CD4-positive, alpha-beta T cell treated with Interleukin-4 for 4 hours (primary cell): ENCODE results near the gene COG5.
"Not testable (repeated sequence)": the region's sequence is repeated elsewhere in the genome, so short reads cannot be mapped to it uniquely, and the experiment has no call there.

Experiments used
- DNase-seq: peaks from one replicate; pipeline ENCODE4 v3.0.0-alpha.2; 2020

The COG5 gene

GRCh38 chr7:107579885-107580715, 16.4 kb upstream of the COG5 start, which contains the start of gene BCAP29:
TSS of gene BCAP29 (plus strand) at chr7:107580246. CDS start at chr7:107580773, 527 bp downstream.
- peak; percentile 49 for DNase-seq

DNA sequence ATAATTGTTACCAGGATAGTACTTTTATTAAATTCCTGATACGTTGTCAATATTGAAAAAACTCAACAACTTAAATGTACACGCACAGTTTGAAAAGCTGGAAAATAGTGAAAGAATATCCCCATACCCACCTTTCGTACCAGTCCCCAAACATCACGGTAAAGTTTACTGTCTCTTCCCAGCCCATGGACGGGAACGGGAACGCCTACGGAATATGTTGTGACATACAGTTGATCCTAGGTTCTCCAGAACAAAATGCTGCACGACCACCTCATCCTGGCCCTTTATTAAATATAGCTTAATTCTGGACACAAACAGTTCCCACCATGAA, 15.8 kb upstream of the COG5 start:
- no peak for DNase-seq

DNA sequence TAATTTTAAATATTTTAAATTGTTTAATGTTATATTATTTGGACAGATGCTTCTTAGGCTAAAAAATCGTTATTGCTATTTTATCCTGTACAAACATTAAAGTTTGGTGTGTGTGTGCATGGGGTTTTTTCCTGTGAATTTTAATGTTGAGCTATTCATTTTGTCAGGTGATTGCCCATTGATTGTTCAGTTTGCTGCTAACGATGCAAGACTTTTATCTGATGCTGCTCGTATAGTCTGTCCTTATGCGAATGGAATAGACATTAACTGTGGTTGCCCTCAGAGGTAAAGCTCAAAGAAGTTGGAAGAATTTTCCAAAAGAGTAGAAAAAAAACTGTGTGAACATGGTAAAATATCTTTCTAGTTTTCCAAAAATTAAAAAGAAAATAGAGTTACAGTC, 9.8 kb upstream of the COG5 start:
- no peak for DNase-seq

DNA sequence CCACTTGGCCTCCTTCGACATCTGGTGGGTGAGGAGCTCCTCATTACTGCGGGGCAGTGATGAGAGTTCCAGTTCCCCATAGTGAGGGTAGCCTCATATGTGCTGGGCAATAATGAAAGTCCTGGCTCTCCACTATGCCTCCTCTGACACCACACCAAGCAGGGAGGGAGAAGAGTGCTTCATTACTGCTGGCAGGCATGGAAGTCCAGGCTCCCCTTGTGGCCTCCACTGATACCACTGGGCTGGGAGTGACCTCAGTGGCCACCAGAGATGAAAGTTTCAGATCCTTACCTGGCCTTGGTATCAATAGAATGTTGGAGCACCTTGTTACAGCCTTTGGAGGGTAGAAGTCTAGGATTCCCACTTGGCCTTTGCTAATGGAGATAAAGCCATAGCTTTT, 6.6 kb upstream of the COG5 start:
- DNase-seq: no peak

DNA sequence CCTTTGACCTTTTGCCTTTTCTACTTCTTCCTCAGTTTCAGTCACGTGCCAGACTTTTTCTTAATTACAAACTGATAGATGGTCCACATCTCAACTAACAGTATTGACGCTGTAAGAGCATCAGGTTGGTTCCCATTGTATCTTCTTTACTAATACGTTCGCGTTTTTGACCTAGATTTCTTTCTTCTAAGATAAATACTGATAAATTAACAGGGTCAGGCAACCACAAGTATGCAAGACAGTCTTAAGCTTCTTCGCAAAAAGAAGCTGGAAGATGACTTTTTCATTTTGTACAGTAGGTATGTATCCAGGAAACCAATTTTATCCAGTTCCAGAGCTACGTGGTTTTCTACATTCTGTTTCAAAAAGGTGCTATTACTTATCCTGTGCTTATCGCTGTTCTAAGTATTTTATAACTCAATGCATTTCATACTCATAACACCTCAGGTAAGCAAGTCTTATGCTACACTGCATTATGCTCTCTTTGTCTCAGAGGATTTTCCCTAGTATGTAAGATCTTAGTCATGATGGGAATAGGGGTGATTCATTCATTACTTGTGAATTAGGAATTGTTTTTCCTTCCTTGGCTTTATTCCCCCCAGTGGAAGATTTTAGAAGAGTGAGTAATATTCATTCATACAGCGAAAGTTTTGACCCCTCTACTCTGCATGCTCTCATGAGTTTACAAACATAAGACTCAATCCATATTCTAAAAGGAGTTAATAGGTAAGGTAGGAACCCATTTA, 1.0 kb upstream of the COG5 start:
- DNase-seq: no peak

- DNase-seq: no peak
Observed at GRCh38 chr7:107563081-107563774, 492 bp downstream of the COG5 start.

GRCh38 chr7:107560898-107561516, 2.7 kb downstream of the COG5 start:
- peak; percentile 23 for DNase-seq

- DNase-seq: no peak
Observed at GRCh38 chr7:107559864-107560263, 3.9 kb downstream of the COG5 start.

DNA sequence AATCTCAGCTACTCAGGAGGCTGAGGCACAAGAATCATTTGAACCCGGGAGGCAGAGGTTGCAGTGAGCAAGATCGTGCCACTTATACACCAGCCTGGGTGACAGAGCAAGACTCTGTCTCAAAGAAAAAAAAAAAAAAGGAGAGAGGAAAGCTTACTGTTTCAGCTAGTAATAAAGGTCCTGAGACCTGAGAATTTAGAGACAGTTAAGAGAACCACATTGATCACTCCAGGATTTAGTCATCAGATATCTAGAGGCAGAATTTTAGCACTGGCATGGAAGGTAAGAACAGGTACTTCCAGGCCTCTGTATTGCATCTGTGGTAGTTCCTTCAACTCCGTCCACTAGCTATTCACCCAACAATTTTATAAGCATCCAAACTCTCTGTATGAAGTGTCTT, 7.8 kb downstream of the COG5 start:
- no peak for DNase-seq

- no peak for DNase-seq
Observed at GRCh38 chr7:107551936-107552335, 11.8 kb downstream of the COG5 start.

- no peak for DNase-seq
Observed at GRCh38 chr7:107544848-107545591, 18.7 kb downstream of the COG5 start.

- no peak for DNase-seq
Observed at GRCh38 chr7:107543338-107543993, 20.3 kb downstream of the COG5 start.

DNA sequence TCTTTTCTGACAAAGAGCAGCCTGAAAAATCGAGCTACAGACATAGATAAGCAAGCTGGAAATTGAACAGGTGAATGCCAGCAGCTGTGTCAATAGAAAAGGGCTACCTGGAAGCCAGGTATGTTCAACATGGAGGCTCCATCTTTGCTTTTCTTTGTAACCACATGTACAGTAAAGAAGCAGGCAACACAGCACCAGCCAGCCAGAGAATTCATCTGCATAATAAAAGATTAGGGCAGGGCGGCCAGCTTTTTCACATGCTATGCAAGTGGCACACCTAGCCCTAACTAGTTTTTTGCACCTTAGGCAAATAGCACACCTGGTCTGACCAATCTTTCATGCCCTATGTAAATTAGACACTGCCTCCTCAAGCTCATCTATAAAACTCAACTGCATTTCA, 25.7 kb downstream of the COG5 start:
- no peak for DNase-seq

DNA sequence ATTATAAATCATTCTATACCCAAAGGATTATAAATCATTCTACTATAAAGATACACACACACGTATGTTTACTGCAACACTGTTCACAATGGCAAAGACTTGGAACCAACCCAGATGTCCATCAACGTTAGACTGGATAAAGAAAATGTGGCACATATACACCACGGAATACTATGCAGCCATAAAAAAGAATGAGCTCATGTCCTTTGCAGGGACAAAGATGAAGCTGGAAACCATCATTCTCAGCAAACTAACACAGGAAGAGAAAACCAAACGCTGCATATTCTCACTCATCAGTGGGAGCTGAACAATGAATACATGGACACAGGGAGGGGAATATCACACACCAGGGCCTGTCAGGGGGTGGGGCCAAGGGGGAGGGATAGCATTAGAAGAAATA, 26.5 kb downstream of the COG5 start:
- not testable (repeated sequence) for DNase-seq

- no peak for DNase-seq
Observed at GRCh38 chr7:107534139-107534538, 29.6 kb downstream of the COG5 start.

GRCh38 chr7:107530751-107531150, 33.0 kb downstream of the COG5 start:
- no peak for DNase-seq

GRCh38 chr7:107528461-107528860, 35.3 kb downstream of the COG5 start:
- no peak for DNase-seq

- DNase-seq: no peak
Observed at GRCh38 chr7:107527196-107527595, 36.5 kb downstream of the COG5 start.

DNA sequence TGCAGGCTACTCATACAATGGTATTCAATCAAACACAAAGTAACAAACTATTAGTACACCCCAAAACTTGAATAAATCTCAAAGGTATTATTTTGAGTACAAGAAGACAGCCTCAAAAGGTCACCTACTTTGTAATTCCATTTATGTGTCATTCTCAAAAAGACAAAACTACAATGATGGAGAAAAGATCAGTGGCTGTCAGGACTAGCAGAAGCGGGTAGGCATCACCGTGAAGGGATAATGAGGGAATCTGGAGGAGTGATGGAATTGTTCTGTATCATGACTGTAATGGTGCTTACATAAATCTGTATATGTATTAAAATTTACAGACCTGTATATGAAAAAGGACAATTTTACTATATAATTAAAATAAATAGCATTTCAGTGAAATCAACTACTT, 37.0 kb downstream of the COG5 start:
- DNase-seq: no peak

GRCh38 chr7:107506674-107507339, 56.9 kb downstream of the COG5 start:
- no peak for DNase-seq

DNA sequence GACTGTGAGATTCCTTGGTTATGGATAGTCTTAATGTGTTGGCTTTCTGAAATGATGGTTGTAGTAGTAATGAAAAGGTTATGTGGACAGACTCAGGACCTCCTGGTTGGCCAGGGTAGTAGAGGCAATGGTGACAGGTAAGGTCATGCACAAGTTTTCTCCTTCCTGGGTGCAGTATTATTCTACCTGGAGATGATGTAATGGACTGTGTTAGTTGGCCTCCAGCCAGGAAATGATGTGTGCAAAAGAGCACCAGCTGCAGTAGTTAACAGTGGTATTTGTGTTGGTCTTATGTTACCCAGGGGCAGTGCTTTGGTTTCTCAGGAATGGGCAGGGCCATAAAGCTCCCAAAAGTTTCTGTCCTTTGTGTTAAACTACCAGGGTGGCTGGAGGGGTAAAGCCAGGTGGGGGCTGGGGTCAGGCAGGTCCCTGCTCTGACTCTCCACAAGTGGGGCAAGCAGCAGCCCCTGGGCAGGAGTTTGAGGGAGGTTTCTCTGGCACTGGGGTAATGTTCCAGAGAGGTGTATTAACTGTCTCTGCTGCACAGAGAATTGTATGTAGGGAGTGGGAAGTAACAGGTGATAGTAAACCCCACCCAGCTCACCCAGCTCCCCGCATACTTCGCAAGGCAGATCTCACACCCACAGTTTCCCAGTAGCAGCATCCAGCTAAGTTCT, 57.6 kb downstream of the COG5 start:
- no peak for DNase-seq
